ENCODE data around the gene TCF7L1. TPM values are rescaled to one million over a fixed set of nuclear protein-coding genes. Genes with fewer than 3 reads are reported as not detected.
A peak's percentile ranks its signal among the peaks of the same experiment; 100 is the strongest.

TCF7L1 gene
- polyA plus RNA-seq, 1 of the 3 experiments (the other 2 are of a cell fraction) = 3.7 TPM

GRCh38 chr2:85277416-85278158 is 144.4 kb downstream of the TCF7L1 start:
- H3F3A ChIP-seq (replicated peaks; ENCODE audit: insufficient read depth) = peaks cover 9% of the 10 kb centered on the region
- no peaks in the 10 kb centered on the region for H3K27me3 ChIP-seq (ENCODE audit: insufficient read depth)
- no peaks in the 10 kb centered on the region for H3K79me2 ChIP-seq (ENCODE audit: insufficient read depth)
- no peak overlapping the region for H3K9ac ChIP-seq
- peak overlapping the region; percentile 67 to 74 for H3K27ac ChIP-seq (ENCODE audit: low read depth in 2 of 2, low read length in 1 of 2)
- H3K9me3 ChIP-seq = no peaks in the 10 kb centered on the region
- WGBS (ENCODE audit: low lambda C conversion rate) = 80% methylated on average over 9 of the region's 15 CpGs
- peak overlapping the region in 1 of 2 experiments; percentile 32; a peak in 1 of 4 replicates for H3K4me3 ChIP-seq (ENCODE audit: low read depth in 2 of 2, low read length in 1 of 2)
- ChIA-PET POLR2A (no interaction called here), CTCF (interaction anchor here (0.9 to 1.2 kb wide), 5 partner anchors 11 to 260 kb away, joined by 3 to 12 read pairs (median 5); no protein-coding TSS in a partner anchor)
- H3K9me2 ChIP-seq = no peaks in the 10 kb centered on the region
- peaks cover 9% of the 10 kb centered on the region for H4K20me1 ChIP-seq (ENCODE audit: insufficient read depth)
- no peak overlapping the region for H2AFZ ChIP-seq (ENCODE audit: low read depth)
- peaks cover 21 to 30% of the 10 kb centered on the region in 2 experiments for H3K4me1 ChIP-seq (ENCODE audit: control insufficient read depth in 1 of 2, insufficient read depth in 2 of 2, low read depth in 1 of 2, low read length in 1 of 2)
- peak overlapping the region; percentile 69; the same call in 1 of the 2 replicates for H3K4me2 ChIP-seq
- no peaks in the 10 kb centered on the region for H3K36me3 ChIP-seq (replicated peaks in 1 of 2; ENCODE audit: control insufficient read depth in 1 of 2, insufficient read depth in 2 of 2, low read length in 1 of 2)
- peak; percentile 60 for DNase-seq
- TF ChIP-seq CHD2 (IDR thresholded peaks at IDR 0.05; ENCODE audit: low read length, partially characterized antibody) (peak; percentile 57), MXI1 (IDR thresholded peaks at IDR 0.05; ENCODE audit: low read depth, low read length) (no peak), MEF2A (IDR thresholded peaks at IDR 0.05; ENCODE audit: borderline replicate concordance, low read depth) (no peak), MAX (IDR thresholded peaks at IDR 0.05; ENCODE audit: low read depth) (0 out of 2 replicates have a peak, but pooled peaks have one; percentile 23), ZBTB33 (IDR thresholded peaks at IDR 0.05; ENCODE audit: borderline replicate concordance, low read depth) (no peak), SMC3 (IDR thresholded peaks at IDR 0.05; ENCODE audit: low read depth, low read length) (no peak), NFIC (IDR thresholded peaks at IDR 0.05; ENCODE audit: borderline replicate concordance) (peak; percentile 57; the same call in 1 of the 2 replicates), EP300 (IDR thresholded peaks at IDR 0.05; ENCODE audit: borderline replicate concordance in 1 of 2, low read depth in 1 of 2, low read length in 1 of 2) (peak; percentile 41 to 60; a peak in 2 of 4 replicates), RCOR1 (IDR thresholded peaks at IDR 0.05; ENCODE audit: low read length) (peak; percentile 92), RXRA (IDR thresholded peaks at IDR 0.05; ENCODE audit: borderline replicate concordance, low read depth) (no peak), TAF1 (IDR thresholded peaks at IDR 0.05; ENCODE audit: borderline replicate concordance, low read depth, low read length) (no peak), TCF12 (IDR thresholded peaks at IDR 0.05) (peak; percentile 95), EZH2phosphoT487 (IDR thresholded peaks at IDR 0.05; ENCODE audit: borderline replicate concordance, low read depth) (no peak), FOXJ3 (CRISPR knock-in tag; IDR thresholded peaks at IDR 0.05) (no peak), FOSL2 (IDR thresholded peaks at IDR 0.05; ENCODE audit: borderline replicate concordance, low read depth) (no peak), NRF1 (IDR thresholded peaks at IDR 0.05; ENCODE audit: low read depth, low read length) (no peak), POLR2AphosphoS5 (IDR thresholded peaks at IDR 0.05; ENCODE audit: low read depth, low read length) (peak; percentile 52)
- TF ChIP-seq, protein P1, sequence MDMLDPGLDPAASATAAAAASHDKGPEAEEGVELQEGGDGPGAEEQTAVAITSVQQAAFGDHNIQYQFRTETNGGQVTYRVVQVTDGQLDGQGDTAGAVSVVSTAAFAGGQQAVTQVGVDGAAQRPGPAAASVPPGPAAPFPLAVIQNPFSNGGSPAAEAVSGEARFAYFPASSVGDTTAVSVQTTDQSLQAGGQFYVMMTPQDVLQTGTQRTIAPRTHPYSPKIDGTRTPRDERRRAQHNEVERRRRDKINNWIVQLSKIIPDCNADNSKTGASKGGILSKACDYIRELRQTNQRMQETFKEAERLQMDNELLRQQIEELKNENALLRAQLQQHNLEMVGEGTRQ (IDR thresholded peaks at IDR 0.05; ENCODE audit: borderline replicate concordance, low read depth, low read length) = no peak
- TF ChIP-seq, protein P2, sequence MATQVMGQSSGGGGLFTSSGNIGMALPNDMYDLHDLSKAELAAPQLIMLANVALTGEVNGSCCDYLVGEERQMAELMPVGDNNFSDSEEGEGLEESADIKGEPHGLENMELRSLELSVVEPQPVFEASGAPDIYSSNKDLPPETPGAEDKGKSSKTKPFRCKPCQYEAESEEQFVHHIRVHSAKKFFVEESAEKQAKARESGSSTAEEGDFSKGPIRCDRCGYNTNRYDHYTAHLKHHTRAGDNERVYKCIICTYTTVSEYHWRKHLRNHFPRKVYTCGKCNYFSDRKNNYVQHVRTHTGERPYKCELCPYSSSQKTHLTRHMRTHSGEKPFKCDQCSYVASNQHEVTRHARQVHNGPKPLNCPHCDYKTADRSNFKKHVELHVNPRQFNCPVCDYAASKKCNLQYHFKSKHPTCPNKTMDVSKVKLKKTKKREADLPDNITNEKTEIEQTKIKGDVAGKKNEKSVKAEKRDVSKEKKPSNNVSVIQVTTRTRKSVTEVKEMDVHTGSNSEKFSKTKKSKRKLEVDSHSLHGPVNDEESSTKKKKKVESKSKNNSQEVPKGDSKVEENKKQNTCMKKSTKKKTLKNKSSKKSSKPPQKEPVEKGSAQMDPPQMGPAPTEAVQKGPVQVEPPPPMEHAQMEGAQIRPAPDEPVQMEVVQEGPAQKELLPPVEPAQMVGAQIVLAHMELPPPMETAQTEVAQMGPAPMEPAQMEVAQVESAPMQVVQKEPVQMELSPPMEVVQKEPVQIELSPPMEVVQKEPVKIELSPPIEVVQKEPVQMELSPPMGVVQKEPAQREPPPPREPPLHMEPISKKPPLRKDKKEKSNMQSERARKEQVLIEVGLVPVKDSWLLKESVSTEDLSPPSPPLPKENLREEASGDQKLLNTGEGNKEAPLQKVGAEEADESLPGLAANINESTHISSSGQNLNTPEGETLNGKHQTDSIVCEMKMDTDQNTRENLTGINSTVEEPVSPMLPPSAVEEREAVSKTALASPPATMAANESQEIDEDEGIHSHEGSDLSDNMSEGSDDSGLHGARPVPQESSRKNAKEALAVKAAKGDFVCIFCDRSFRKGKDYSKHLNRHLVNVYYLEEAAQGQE (IDR thresholded peaks at IDR 0.05; ENCODE audit: low read depth, low read length) = no peak
- TF ChIP-seq, protein P3, sequence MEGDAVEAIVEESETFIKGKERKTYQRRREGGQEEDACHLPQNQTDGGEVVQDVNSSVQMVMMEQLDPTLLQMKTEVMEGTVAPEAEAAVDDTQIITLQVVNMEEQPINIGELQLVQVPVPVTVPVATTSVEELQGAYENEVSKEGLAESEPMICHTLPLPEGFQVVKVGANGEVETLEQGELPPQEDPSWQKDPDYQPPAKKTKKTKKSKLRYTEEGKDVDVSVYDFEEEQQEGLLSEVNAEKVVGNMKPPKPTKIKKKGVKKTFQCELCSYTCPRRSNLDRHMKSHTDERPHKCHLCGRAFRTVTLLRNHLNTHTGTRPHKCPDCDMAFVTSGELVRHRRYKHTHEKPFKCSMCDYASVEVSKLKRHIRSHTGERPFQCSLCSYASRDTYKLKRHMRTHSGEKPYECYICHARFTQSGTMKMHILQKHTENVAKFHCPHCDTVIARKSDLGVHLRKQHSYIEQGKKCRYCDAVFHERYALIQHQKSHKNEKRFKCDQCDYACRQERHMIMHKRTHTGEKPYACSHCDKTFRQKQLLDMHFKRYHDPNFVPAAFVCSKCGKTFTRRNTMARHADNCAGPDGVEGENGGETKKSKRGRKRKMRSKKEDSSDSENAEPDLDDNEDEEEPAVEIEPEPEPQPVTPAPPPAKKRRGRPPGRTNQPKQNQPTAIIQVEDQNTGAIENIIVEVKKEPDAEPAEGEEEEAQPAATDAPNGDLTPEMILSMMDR (IDR thresholded peaks at IDR 0.05) = no peak
- TF ChIP-seq, protein P4, sequence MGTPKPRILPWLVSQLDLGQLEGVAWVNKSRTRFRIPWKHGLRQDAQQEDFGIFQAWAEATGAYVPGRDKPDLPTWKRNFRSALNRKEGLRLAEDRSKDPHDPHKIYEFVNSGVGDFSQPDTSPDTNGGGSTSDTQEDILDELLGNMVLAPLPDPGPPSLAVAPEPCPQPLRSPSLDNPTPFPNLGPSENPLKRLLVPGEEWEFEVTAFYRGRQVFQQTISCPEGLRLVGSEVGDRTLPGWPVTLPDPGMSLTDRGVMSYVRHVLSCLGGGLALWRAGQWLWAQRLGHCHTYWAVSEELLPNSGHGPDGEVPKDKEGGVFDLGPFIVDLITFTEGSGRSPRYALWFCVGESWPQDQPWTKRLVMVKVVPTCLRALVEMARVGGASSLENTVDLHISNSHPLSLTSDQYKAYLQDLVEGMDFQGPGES (IDR thresholded peaks at IDR 0.05; ENCODE audit: low read depth, low read length) = no peak

All from SK-N-SH (cell line).